ENCODE results near the gene SLC66A2.

SLC66A2 gene

GRCh38 chr18:79877163-79878091 lies 74.0 kb downstream of the SLC66A2 start:
- H3K27ac Mint-ChIP-seq = no peak overlapping the region
- no peak for DNase-seq
- peaks cover 4% of the 10 kb centered on the region for H3K27me3 Mint-ChIP-seq
- no peaks in the 10 kb centered on the region for H3K36me3 Mint-ChIP-seq
- no peak overlapping the region for H3K4me3 Mint-ChIP-seq
- H3K4me1 Mint-ChIP-seq = no peaks in the 10 kb centered on the region
- H3K9me3 Mint-ChIP-seq = no peaks in the 10 kb centered on the region
- CTCF ChIA-PET = no interaction called here

- no peak for DNase-seq
- CTCF ChIA-PET = no interaction called here
- H3K4me3 Mint-ChIP-seq = no peak overlapping the region
- peaks cover 4% of the 10 kb centered on the region for H3K27me3 Mint-ChIP-seq
- H3K27ac Mint-ChIP-seq = no peak overlapping the region
- H3K9me3 Mint-ChIP-seq = no peaks in the 10 kb centered on the region
- H3K36me3 Mint-ChIP-seq = no peaks in the 10 kb centered on the region
- no peaks in the 10 kb centered on the region for H3K4me1 Mint-ChIP-seq
Measured at GRCh38 chr18:79876497-79876896, 75.0 kb downstream of the SLC66A2 start.

- H3K36me3 Mint-ChIP-seq = no peaks in the 10 kb centered on the region
- peaks cover 4% of the 10 kb centered on the region for H3K27me3 Mint-ChIP-seq
- DNase-seq = no peak
- no peaks in the 10 kb centered on the region for H3K9me3 Mint-ChIP-seq
- no peak overlapping the region for H3K27ac Mint-ChIP-seq
- H3K4me3 Mint-ChIP-seq = no peak overlapping the region
- no peaks in the 10 kb centered on the region for H3K4me1 Mint-ChIP-seq
- CTCF ChIA-PET = no interaction called here
Measured at GRCh38 chr18:79875931-79876461, 75.5 kb downstream of the SLC66A2 start.

- DNase-seq = no peak
- H3K27ac Mint-ChIP-seq = no peak overlapping the region
- H3K4me3 Mint-ChIP-seq = no peak overlapping the region
- H3K9me3 Mint-ChIP-seq = no peaks in the 10 kb centered on the region
- no peaks in the 10 kb centered on the region for H3K36me3 Mint-ChIP-seq
- H3K4me1 Mint-ChIP-seq = no peaks in the 10 kb centered on the region
- CTCF ChIA-PET = no interaction called here
- H3K27me3 Mint-ChIP-seq = peaks cover 4% of the 10 kb centered on the region
Measured at GRCh38 chr18:79875531-79875919, 75.9 kb downstream of the SLC66A2 start.

- H3K9me3 Mint-ChIP-seq = no peaks in the 10 kb centered on the region
- H3K27ac Mint-ChIP-seq = no peak overlapping the region
- no peaks in the 10 kb centered on the region for H3K36me3 Mint-ChIP-seq
- no peaks in the 10 kb centered on the region for H3K4me1 Mint-ChIP-seq
- no peak for DNase-seq
- H3K27me3 Mint-ChIP-seq = peaks cover 4% of the 10 kb centered on the region
- CTCF ChIA-PET = no interaction called here
- H3K4me3 Mint-ChIP-seq = no peak overlapping the region
Measured at GRCh38 chr18:79874553-79875530, 76.6 kb downstream of the SLC66A2 start.

GRCh38 chr18:79873449-79874110 lies 77.9 kb downstream of the SLC66A2 start:
- Mint-ChIP-seq H3K9me3 (no peaks in the 10 kb centered on the region), H3K27me3 (peaks cover 4% of the 10 kb centered on the region), H3K36me3 (no peaks in the 10 kb centered on the region), H3K4me1 (no peaks in the 10 kb centered on the region), H3K4me3 (no peak overlapping the region), H3K27ac (no peak overlapping the region)
- DNase-seq = no peak
- CTCF ChIA-PET = no interaction called here

- H3K4me1 Mint-ChIP-seq = no peaks in the 10 kb centered on the region
- CTCF ChIA-PET = no interaction called here
- H3K36me3 Mint-ChIP-seq = no peaks in the 10 kb centered on the region
- H3K9me3 Mint-ChIP-seq = no peaks in the 10 kb centered on the region
- no peak overlapping the region for H3K4me3 Mint-ChIP-seq
- H3K27ac Mint-ChIP-seq = no peak overlapping the region
- no peak for DNase-seq
- peaks cover 4% of the 10 kb centered on the region for H3K27me3 Mint-ChIP-seq
Measured at GRCh38 chr18:79872527-79873444, 78.7 kb downstream of the SLC66A2 start.

- no peak for DNase-seq
- no peaks in the 10 kb centered on the region for H3K4me1 Mint-ChIP-seq
- H3K36me3 Mint-ChIP-seq = no peaks in the 10 kb centered on the region
- CTCF ChIA-PET = no interaction called here
- no peak overlapping the region for H3K4me3 Mint-ChIP-seq
- H3K27ac Mint-ChIP-seq = no peak overlapping the region
- H3K27me3 Mint-ChIP-seq = peaks cover 4% of the 10 kb centered on the region
- H3K9me3 Mint-ChIP-seq = no peaks in the 10 kb centered on the region
Measured at GRCh38 chr18:79871481-79872091, 79.9 kb downstream of the SLC66A2 start.

GRCh38 chr18:79871026-79871390 lies 80.4 kb downstream of the SLC66A2 start:
- Mint-ChIP-seq H3K27me3 (peaks cover 4% of the 10 kb centered on the region), H3K36me3 (no peaks in the 10 kb centered on the region), H3K4me1 (no peaks in the 10 kb centered on the region), H3K27ac (no peak overlapping the region), H3K9me3 (no peaks in the 10 kb centered on the region), H3K4me3 (no peak overlapping the region)
- CTCF ChIA-PET = no interaction called here
- DNase-seq = no peak

GRCh38 chr18:79870301-79871025 lies 81.0 kb downstream of the SLC66A2 start:
- Mint-ChIP-seq H3K36me3 (no peaks in the 10 kb centered on the region), H3K27me3 (peaks cover 4% of the 10 kb centered on the region), H3K9me3 (no peaks in the 10 kb centered on the region), H3K27ac (no peak overlapping the region), H3K4me1 (no peaks in the 10 kb centered on the region), H3K4me3 (no peak overlapping the region)
- DNase-seq = no peak
- CTCF ChIA-PET = no interaction called here

GRCh38 chr18:79869591-79870300 lies 81.7 kb downstream of the SLC66A2 start:
- Mint-ChIP-seq H3K4me3 (no peak overlapping the region), H3K36me3 (no peaks in the 10 kb centered on the region), H3K4me1 (no peaks in the 10 kb centered on the region), H3K9me3 (no peaks in the 10 kb centered on the region), H3K27me3 (peaks cover 4% of the 10 kb centered on the region), H3K27ac (no peak overlapping the region)
- CTCF ChIA-PET = no interaction called here
- no peak for DNase-seq

- no peaks in the 10 kb centered on the region for H3K4me1 Mint-ChIP-seq
- H3K27ac Mint-ChIP-seq = no peak overlapping the region
- DNase-seq = no peak
- peaks cover 4% of the 10 kb centered on the region for H3K27me3 Mint-ChIP-seq
- no peaks in the 10 kb centered on the region for H3K36me3 Mint-ChIP-seq
- CTCF ChIA-PET = no interaction called here
- no peaks in the 10 kb centered on the region for H3K9me3 Mint-ChIP-seq
- no peak overlapping the region for H3K4me3 Mint-ChIP-seq
Measured at GRCh38 chr18:79868811-79869541, 82.5 kb downstream of the SLC66A2 start.
